ENCODE measurements around the gene PDXK.

Gene PDXK

DNA sequence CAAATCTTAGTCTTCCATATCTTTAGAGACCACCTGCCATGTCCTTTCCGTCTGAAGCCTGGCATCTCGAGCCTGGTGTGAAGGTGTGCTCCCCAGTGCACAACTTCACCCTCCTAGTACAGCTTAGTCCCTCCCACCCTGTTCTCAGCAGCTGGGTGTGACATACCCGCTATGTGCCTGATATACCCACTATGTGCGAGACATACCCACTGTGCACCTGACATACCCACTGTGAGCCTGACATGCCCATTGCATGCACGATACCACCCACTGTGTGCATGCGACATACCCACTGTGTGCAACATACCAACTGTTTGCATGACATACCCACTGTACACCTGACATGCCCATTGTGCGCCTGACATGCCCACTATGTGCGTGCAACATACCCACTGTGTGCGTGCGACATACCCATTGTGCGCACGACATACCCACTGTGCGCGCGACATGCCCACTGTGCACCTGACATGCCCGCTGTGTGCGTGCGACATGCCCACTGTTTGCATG, 67.4 kb downstream of the PDXK start:
- TF ChIP-seq, protein P1, sequence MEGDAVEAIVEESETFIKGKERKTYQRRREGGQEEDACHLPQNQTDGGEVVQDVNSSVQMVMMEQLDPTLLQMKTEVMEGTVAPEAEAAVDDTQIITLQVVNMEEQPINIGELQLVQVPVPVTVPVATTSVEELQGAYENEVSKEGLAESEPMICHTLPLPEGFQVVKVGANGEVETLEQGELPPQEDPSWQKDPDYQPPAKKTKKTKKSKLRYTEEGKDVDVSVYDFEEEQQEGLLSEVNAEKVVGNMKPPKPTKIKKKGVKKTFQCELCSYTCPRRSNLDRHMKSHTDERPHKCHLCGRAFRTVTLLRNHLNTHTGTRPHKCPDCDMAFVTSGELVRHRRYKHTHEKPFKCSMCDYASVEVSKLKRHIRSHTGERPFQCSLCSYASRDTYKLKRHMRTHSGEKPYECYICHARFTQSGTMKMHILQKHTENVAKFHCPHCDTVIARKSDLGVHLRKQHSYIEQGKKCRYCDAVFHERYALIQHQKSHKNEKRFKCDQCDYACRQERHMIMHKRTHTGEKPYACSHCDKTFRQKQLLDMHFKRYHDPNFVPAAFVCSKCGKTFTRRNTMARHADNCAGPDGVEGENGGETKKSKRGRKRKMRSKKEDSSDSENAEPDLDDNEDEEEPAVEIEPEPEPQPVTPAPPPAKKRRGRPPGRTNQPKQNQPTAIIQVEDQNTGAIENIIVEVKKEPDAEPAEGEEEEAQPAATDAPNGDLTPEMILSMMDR (IDR thresholded peaks at IDR 0.05; ENCODE audit: extremely low read depth, missing control alignments): no peak
- DNase-seq (ENCODE audit: low spot score): no peak

DNA sequence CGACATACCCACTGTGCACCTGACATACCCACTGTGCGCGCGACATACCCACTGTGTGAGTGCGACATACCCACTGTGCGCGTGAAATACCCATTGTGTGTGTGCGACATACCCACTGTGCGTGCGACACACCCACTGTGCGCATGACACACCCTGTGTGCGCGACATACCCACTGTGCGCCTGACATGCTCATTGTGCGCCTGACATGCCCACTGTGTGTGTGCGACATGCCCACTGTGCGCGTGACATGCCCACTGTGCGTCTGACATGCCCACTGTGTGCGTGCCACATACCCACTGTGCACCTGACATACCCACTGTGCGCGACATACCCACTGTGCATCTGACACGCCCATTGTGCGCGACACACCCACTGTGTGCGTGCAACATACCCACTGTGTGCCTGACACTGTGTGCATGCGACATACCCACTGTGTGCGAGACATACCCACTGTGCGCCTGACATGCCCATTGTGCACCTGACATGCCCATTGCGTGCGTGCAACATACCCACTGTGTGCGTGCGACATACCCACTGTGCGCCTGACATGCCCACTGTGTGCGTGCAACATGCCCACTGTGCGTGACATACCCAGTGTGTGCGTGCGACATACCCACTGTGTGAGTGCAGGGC, 68.0 kb downstream of the PDXK start:
- TF ChIP-seq, protein P1 (IDR thresholded peaks at IDR 0.05; ENCODE audit: extremely low read depth, missing control alignments): no peak
- DNase-seq (ENCODE audit: low spot score): no peak

DNA sequence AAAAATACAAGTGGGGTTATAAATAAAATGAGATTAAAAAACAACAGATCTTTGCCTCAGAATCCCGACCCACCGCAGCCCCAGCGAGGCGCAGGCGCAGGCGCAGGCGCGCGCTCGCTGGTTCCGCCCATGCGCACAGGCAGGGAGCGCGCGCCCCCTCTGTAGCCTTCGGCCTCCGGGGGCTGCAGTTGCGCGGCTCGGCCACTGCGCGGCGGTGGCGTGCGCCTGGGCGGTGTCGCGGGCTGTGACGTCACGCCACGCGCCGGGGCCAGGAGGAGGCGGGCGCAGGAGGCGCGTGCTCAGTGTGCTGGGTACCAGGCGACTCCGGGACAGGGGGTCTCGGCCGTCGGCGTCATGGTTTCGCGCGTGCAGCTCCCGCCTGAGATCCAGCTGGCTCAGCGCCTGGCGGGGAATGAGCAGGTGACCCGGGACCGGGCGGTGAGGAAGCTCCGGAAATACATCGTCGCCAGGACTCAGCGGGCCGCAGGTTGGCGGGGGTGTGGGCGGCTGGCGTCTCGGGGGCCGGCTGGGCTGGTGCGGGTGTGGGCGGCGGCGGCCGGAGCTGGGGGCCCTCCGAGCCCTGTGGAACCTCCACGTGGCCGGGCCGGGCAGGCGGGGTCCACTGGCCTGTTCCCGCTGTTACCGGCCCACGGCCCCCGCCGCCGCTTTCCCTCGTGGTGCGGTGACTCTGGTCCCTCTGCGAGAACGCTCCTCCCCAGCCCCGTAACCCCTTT, 70.5 kb downstream of the PDXK start, which contains the start of gene RRP1:
Gene RRP1, plus strand, starts transcription at position 302 of the 734 bp plus-strand sequence. Its CDS starts 53 bp downstream, at position 355.
- TF ChIP-seq, protein P1 (IDR thresholded peaks at IDR 0.05; ENCODE audit: extremely low read depth, missing control alignments): peak; percentile 100
- peak; percentile 99 for DNase-seq (ENCODE audit: low spot score)

DNA sequence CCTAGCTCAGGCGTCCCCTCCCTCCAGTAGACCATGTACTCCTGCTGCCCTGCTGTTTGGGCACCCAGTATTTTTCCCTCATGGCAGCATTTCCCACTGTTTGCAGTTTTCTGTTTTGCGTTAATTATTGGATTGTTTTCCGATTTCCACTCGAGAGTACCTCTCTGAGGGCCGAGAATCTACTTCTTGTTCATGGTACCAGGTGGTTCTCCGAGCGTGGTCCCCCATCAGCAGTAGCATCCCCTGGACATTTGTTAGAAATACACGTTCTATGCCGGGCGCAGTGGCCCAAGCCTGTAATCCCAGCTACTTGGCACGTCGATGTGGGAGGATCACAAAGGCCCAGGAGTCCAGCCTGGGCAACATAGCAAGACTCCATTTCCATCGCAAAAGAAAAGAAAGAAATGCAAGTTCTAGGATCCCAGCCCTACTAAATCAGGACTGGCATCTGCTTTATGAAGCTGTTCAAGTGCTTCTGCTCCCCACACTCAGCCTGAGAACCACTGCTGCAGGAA, 71.1 kb downstream of the PDXK start:
- no peak for DNase-seq (ENCODE audit: low spot score)
- TF ChIP-seq, protein P1 (IDR thresholded peaks at IDR 0.05; ENCODE audit: extremely low read depth, missing control alignments): no peak

DNA sequence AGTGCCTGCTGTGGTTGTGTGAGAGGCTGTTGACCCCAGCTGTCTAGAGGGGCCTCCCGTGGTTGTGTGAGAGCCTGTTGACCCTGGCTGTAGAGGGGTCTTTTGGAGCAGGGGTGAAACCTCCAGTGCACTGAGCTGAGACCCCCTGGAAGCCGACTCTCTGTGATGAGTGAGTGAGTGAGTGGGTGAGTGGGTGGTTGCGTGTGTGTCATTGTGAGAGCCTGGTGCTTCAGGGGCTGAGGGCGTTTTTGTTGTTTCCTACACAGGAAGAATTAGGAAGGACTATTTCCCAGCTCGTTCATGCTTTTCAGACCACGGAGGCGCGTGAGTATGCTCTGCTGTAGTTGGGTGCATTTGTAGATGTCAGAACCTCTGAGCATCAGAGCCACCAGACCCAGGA, 73.5 kb downstream of the PDXK start:
- DNase-seq (ENCODE audit: low spot score): no peak
- TF ChIP-seq, protein P1 (IDR thresholded peaks at IDR 0.05; ENCODE audit: extremely low read depth, missing control alignments): no peak

DNA sequence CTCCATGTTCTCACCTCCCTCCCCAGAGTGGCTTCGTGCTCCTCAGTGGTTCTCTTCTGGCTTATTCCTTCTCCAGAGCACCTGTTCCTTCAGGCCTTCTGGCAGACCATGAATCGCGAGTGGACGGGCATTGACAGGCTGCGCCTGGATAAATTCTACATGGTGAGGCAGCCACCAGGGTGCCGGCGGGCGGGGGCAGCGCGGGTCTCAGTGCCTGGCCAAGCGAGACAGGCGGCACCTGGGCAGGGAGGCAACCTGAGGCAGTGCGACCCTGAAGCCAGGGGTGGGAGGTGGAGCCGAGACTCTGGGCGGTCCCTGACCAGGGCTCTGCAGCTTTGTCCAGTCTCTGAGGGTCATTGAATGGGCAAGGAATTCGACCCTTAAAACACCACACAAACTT, 74.3 kb downstream of the PDXK start:
- TF ChIP-seq, protein P1 (IDR thresholded peaks at IDR 0.05; ENCODE audit: extremely low read depth, missing control alignments): no peak
- DNase-seq (ENCODE audit: low spot score): no peak

DNA sequence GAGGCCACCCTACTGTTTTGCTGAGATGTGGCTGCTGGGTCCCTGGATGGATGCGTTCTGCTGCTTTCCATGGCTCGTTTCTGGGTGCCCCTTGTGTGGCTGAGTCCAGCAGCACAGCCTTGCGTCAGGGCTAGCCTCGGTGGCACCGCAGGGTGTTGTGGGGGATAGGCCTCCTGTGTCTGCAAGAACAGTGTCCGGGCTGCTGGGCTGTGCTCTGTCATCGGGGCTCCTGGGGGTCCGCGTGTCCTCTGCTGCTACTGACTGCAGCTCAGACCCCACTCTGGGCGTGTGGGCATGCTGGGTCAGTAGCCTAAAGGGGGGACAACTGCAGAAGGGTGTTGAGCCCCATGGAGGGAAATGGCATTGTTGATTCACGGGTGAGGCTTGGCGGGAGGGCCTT, 75.4 kb downstream of the PDXK start:
- no peak for DNase-seq (ENCODE audit: low spot score)
- TF ChIP-seq, protein P1 (IDR thresholded peaks at IDR 0.05; ENCODE audit: extremely low read depth, missing control alignments): no peak
